Uterus (tissue), 2 donors: Measurements from ENCODE around the gene PCLO.

ENCODE experiments used
- POLR2A ChIP-seq, 2 donors: fragments of 450-650 bp; IDR thresholded peaks; one replicate each; pipeline ENCODE4 v1.6.1; 2016; ENCODE audit warnings: antibody characterized with exemption in 2 of 2, mild to moderate bottlenecking in 1 of 2, moderate library complexity in 1 of 2
- TF ChIP-seq, protein P1 (sequence below), 4 experiments: fragments of 200-600 bp in 2 of 4; fragments of 450-650 bp in 2 of 4; sonication (generic) in 2 of 4; IDR thresholded peaks; one replicate each; pipeline ENCODE4 v1.5.1; 2016 to 2019; ENCODE audit warnings: antibody characterized with exemption in 4 of 4, mild to moderate bottlenecking in 2 of 4, moderate library complexity in 1 of 4

GRCh38 chr7:82803411-82803810 lies 359.3 kb downstream of the PCLO start:
- TF ChIP-seq, protein P1, sequence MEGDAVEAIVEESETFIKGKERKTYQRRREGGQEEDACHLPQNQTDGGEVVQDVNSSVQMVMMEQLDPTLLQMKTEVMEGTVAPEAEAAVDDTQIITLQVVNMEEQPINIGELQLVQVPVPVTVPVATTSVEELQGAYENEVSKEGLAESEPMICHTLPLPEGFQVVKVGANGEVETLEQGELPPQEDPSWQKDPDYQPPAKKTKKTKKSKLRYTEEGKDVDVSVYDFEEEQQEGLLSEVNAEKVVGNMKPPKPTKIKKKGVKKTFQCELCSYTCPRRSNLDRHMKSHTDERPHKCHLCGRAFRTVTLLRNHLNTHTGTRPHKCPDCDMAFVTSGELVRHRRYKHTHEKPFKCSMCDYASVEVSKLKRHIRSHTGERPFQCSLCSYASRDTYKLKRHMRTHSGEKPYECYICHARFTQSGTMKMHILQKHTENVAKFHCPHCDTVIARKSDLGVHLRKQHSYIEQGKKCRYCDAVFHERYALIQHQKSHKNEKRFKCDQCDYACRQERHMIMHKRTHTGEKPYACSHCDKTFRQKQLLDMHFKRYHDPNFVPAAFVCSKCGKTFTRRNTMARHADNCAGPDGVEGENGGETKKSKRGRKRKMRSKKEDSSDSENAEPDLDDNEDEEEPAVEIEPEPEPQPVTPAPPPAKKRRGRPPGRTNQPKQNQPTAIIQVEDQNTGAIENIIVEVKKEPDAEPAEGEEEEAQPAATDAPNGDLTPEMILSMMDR (IDR thresholded peaks at IDR 0.05): no peak
- no peak for TF ChIP-seq POLR2A (IDR thresholded peaks at IDR 0.05)
